HepG2 (cell line): Measurements from ENCODE around the gene FBXW4. TPM values are rescaled to one million over a fixed set of nuclear protein-coding genes. Genes with fewer than 3 reads are reported as not detected.

ENCODE experiments used
- ATAC-seq: fragments of 200-7000 bp; cut with Tn5 transposase; 3 replicates; pipeline ENCODE4 v1.9.1; 2020; ENCODE audit warnings: mild to moderate bottlenecking, moderate library complexity
- BruUV-seq: library from RNA; stranded (reverse); fragments of 400-500 nt; replicated peaks from 2 replicates; lab custom pipeline; 2021; lab: Mats Ljungman, UMichigan
- CTCF ChIA-PET: fragments of 300-600 bp; formaldehyde crosslinking; extraction: SDS; loops from one replicate; lab custom pipeline; 2021; ENCODE audit warnings: low total read pairs, inconsistent platforms, low intra/inter-chr PET ratio; lab: Yijun Ruan, JAX
- POLR2A ChIA-PET: fragments of 350-600 bp; sonication (Branson Sonifier 250); formaldehyde crosslinking; loops from one replicate; lab custom pipeline; 2020; ENCODE audit warnings: antibody characterized with exemption, inconsistent platforms; lab: Yijun Ruan, JAX
- DNase-seq: peaks from one replicate; pipeline ENCODE4 v3.0.0-alpha.2; 2015; ENCODE audit warnings: low spot score
- FAIRE-seq: peaks from 3 replicates; lab custom pipeline; 2011; peaks lifted over from hg19 to GRCh38; lab: Jason Lieb, UNC
- H2AFZ ChIP-seq: one replicate; pipeline ENCODE4 v1.6.1; 2011; ENCODE audit warnings: low read length, inconsistent platforms
- H3K27ac ChIP-seq: fragments of 300-600 bp; 3 replicates; pipeline ENCODE4 v1.8.0; 2011; ENCODE audit warnings: mixed run types, mild to moderate bottlenecking, mixed read lengths, low read length, inconsistent platforms; ENCODE audit not compliant: insufficient read depth; ENCODE audit errors: extremely low read length
- H3K27me3 ChIP-seq, 2 experiments: fragments of 200-600 bp in 1 of 2; 2 replicates in 1 of 2; 3 replicates in 1 of 2; pipeline versions ENCODE4 v1.6.0 to v1.8.0; 2011; ENCODE audit warnings: low read length in 2 of 2, mild to moderate bottlenecking in 2 of 2, moderate library complexity in 2 of 2, inconsistent platforms in 1 of 2; ENCODE audit not compliant: insufficient read depth in 2 of 2, control insufficient read depth in 1 of 2
- H3K36me3 ChIP-seq, 2 experiments: fragments of 200-600 bp in 1 of 2; replicated peaks in 1 of 2; 2 replicates in 1 of 2; 3 replicates in 1 of 2; pipeline versions ENCODE4 v1.5.1 to v1.8.0; 2011; ENCODE audit warnings: low read length in 2 of 2, inconsistent platforms in 1 of 2; ENCODE audit not compliant: insufficient read depth in 2 of 2, control insufficient read depth in 1 of 2
- H3K4me1 ChIP-seq: 2 replicates; pipeline ENCODE4 v1.5.1; 2012; ENCODE audit warnings: low read length, inconsistent platforms; ENCODE audit not compliant: insufficient read depth
- H3K4me2 ChIP-seq: 2 replicates; pipeline ENCODE4 v1.6.0; 2011; ENCODE audit warnings: low read depth, low read length, inconsistent platforms
- H3K4me3 ChIP-seq, 3 experiments: fragments of 200-600 bp in 1 of 3; sonication (generic), shearing (Covaris generic) in 1 of 3; replicated peaks in 1 of 3; 2 replicates each; pipeline ENCODE4 v1.5.1; 2011 to 2016; ENCODE audit warnings: low read length in 3 of 3, inconsistent platforms in 2 of 3, low read depth in 2 of 3, mild to moderate bottlenecking in 2 of 3, control low read depth in 1 of 3, mixed read lengths in 1 of 3; ENCODE audit not compliant: insufficient read depth in 1 of 3
- H3K79me2 ChIP-seq: one replicate; pipeline ENCODE4 v1.6.1; 2011; ENCODE audit warnings: low read length, inconsistent platforms; ENCODE audit not compliant: insufficient read depth
- H3K9ac ChIP-seq: 2 replicates; pipeline ENCODE4 v1.6.0; 2011; ENCODE audit warnings: mild to moderate bottlenecking, low read depth, low read length, inconsistent platforms; ENCODE audit not compliant: insufficient read depth
- H3K9me3 ChIP-seq: 2 replicates; pipeline ENCODE4 v1.5.1; 2012; ENCODE audit warnings: mild to moderate bottlenecking, low read length
- H4K20me1 ChIP-seq: 2 replicates; pipeline ENCODE4 v1.6.0; 2011; ENCODE audit warnings: inconsistent platforms, mild to moderate bottlenecking, low read length, moderate library complexity; ENCODE audit not compliant: insufficient read depth
- CBX5 ChIP-seq: sonication (generic); formaldehyde crosslinking; IDR thresholded peaks from 2 replicates; pipeline ENCODE4 v1.4.0; 2020; ENCODE audit warnings: missing genetic modification reagents, borderline replicate concordance
- MAFF ChIP-seq: IDR thresholded peaks from 2 replicates; pipeline ENCODE4 v1.6.1; 2011; ENCODE audit warnings: low read depth, low read length, improper control_type of control experiment
- PITX1 ChIP-seq: sonication (generic); formaldehyde crosslinking; IDR thresholded peaks from 2 replicates; pipeline ENCODE4 v1.5.1; 2020; ENCODE audit warnings: mild to moderate bottlenecking, missing genetic modification reagents
- RORA ChIP-seq: sonication (generic); formaldehyde crosslinking; IDR thresholded peaks from 2 replicates; pipeline ENCODE4 v1.5.0; 2020; ENCODE audit warnings: mild to moderate bottlenecking, missing genetic modification reagents, moderate library complexity
- SRY ChIP-seq: sonication (generic); formaldehyde crosslinking; IDR thresholded peaks from 2 replicates; pipeline ENCODE4 v1.8.0; 2022; ENCODE audit warnings: mild to moderate bottlenecking, missing genetic modification reagents
- ZNF101 ChIP-seq: sonication (generic); formaldehyde crosslinking; IDR thresholded peaks from 2 replicates; pipeline ENCODE4 v1.4.0; 2020; ENCODE audit warnings: mild to moderate bottlenecking, low read depth, missing genetic modification reagents, borderline replicate concordance
- ZNF709 ChIP-seq: sonication (generic); formaldehyde crosslinking; IDR thresholded peaks from 2 replicates; pipeline ENCODE4 v1.5.0; 2020; ENCODE audit warnings: mild to moderate bottlenecking, missing genetic modification reagents
- ZSCAN31 ChIP-seq: sonication (generic); formaldehyde crosslinking; IDR thresholded peaks from 2 replicates; pipeline ENCODE4 v1.5.0; 2020; ENCODE audit warnings: low read depth, mild to moderate bottlenecking, missing genetic modification reagents
- WGBS: methylation state at CpG from one replicate; pipeline ENCODE4 v1.1.6; 2017; ENCODE audit warnings: low lambda C conversion rate; 5-methylcytosine and 5-hydroxymethylcytosine counted together
- in situ Hi-C: cut with HindIII; loops from 2 replicates; pipeline ENCODE4 v1.10.0; 2017; ENCODE audit warnings: low pct_unique_long_range_greater_than_20kb; ENCODE audit not compliant: extremely low pct_ligation_motif_present
- intact Hi-C: fragments of 100-400 bp; cut with micrococcal nuclease; formaldehyde crosslinking; loops from one replicate; pipeline ENCODE4 v1.10.0; 2022; ENCODE audit not compliant: unreplicated experiment
- polyA plus RNA-seq, 8 experiments: library from polyadenylated mRNA; depleted of rRNA in 3 of 8; stranded (reverse) in 7 of 8; unstranded in 1 of 8; fragments of >200 nt; fragmentation: Illumina TruSeq in 4 of 8; extraction: Trizol in 4 of 8; gene quantifications; 2 replicates each; pipeline versions ENCODE4 v1.2.1 to v1.2.3, GENCODE V29; 2011 to 2016; ENCODE audit warnings: low read depth in 4 of 8, missing spikeins in 1 of 8, mixed read lengths in 1 of 8; ENCODE audit not compliant: insufficient read depth in 1 of 8
- total RNA-seq, 5 experiments: library from RNA; depleted of rRNA; stranded (reverse); fragments of >200 nt; fragmentation: Illumina TruSeq; extraction: Trizol; gene quantifications; 2 replicates each; pipeline ENCODE4 v1.2.3, GENCODE V29; 2016; ENCODE audit warnings: low read depth in 1 of 5

FBXW4 gene
- total and polyA plus RNA-seq, 2 of the 13 experiments (the other 11 are each of a cell fraction or from before 2014, with no cell fraction given) = 23.5 to 33.7 TPM

DNA sequence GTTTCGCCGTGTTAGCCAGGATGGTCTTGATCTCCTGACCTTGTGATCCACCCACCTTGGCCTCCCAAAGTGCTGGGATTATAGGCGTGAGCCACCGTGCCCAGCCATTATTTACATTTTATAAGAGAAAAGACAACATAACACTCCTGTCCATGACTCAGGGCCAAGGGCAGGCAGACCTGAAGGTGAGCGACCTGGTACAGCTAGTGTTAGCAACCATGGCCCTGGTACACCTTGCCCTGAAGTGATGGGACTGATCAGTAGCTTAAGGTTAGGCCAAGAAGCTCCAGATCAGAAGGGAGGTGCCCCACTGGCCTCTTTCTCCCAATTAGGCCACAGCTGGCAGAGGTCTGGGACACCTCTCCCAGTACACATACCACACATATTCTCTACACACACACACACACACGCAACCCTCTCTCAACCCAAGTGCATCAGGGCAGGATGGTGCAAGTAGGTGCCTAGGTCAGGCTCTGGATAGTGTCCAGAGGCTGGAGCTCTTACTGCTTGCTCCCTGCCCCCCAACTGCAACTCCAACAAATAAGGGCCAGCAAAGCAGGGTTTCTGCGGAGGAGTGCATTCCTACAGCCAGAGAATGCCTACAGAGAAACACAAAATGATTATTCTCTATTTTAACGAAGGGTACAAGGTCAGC, 63.0 kb downstream of the FBXW4 start:
- H3K27me3 ChIP-seq = no peaks in the 10 kb centered on the region
- in situ Hi-C loops (no loop called here), intact Hi-C loops (no loop called here)
- H3K9me3 ChIP-seq = no peaks in the 10 kb centered on the region
- no peak overlapping the region for H3K9ac ChIP-seq
- H3K4me3 ChIP-seq = no peak overlapping the region
- H3K4me1 ChIP-seq = peaks cover 16% of the 10 kb centered on the region
- ChIA-PET POLR2A (no interaction called here), CTCF (no interaction called here)
- WGBS = 85% methylated on average over 8 of the region's 8 CpGs
- H2AFZ ChIP-seq = no peak overlapping the region
- no peak overlapping the region for H3K27ac ChIP-seq
- DNase-seq (no peak), ATAC-seq (peak; percentile 39; the same call in 2 of the 3 replicates), FAIRE-seq (no peak)
- no peak overlapping the region for H3K4me2 ChIP-seq
- H3K36me3 ChIP-seq = peaks cover 4 to 12% of the 10 kb centered on the region in 2 experiments; a peak in 2 of 5 replicates
- no TSS peak for BruUV-seq
- H4K20me1 ChIP-seq = no peaks in the 10 kb centered on the region
- TF ChIP-seq ZNF101 (CRISPR knock-in tag) (no peak), SRY (CRISPR knock-in tag) (no peak), PITX1 (CRISPR knock-in tag) (no peak), CBX5 (CRISPR knock-in tag) (no peak), RORA (CRISPR knock-in tag) (no peak), ZSCAN31 (no peak)
- no peaks in the 10 kb centered on the region for H3K79me2 ChIP-seq

DNA sequence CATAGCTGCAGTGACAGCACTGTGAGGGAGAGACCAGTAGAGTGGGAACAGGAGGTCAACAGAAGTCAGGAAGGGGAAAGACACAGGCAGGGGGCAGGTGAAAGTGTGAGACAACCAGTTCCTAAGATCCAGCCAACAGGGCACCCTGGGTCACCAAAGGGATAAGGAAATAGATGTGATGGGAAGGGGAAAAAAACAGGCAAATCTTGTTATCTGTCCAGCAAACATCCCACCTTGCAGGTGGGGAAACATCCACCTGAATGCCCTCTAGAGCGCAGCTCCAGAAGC, 64.4 kb downstream of the FBXW4 start:
- Histone ChIP-seq H3K9me3 (no peaks in the 10 kb centered on the region), H3K4me2 (no peak overlapping the region), H3K4me1 (peaks cover 16% of the 10 kb centered on the region), H2AFZ (no peak overlapping the region), H4K20me1 (no peaks in the 10 kb centered on the region), H3K27me3 (no peaks in the 10 kb centered on the region), H3K4me3 (no peak overlapping the region), H3K36me3 (peaks cover 4 to 12% of the 10 kb centered on the region in 2 experiments; a peak in 2 of 5 replicates), H3K9ac (no peak overlapping the region), H3K79me2 (no peaks in the 10 kb centered on the region), H3K27ac (no peak overlapping the region)
- TF ChIP-seq ZNF709 (CRISPR knock-in tag) = peak; percentile 2; the same call in 1 of the 2 replicates
- TF ChIP-seq MAFF = no peak
- in situ Hi-C loops = no loop called here
- intact Hi-C loops = no loop called here
- FAIRE-seq (no peak), DNase-seq (no peak), ATAC-seq (no peak; the same call in 2 of the 3 replicates)
- no TSS peak for BruUV-seq
- ChIA-PET POLR2A (no interaction called here), CTCF (no interaction called here)
- WGBS = 100% methylated on average over 1 of the region's 1 CpG
